Coronary artery (tissue), 2 donors: ENCODE measurements around the gene KIF22.
"Not testable (repeated sequence)": the region's sequence is repeated elsewhere in the genome, so short reads cannot be mapped to it uniquely, and the experiment has no call there.

Experiments
- DNase-seq: peaks from one replicate; pipeline ENCODE4 v3.0.0-alpha.2; 2017; ENCODE audit warnings: low spot score
- H3K27ac ChIP-seq, 2 donors: fragments of 200-600 bp; sonication (generic); one replicate each; pipeline ENCODE4 v1.5.1; 2016 to 2019
- H3K4me3 ChIP-seq: fragments of 200-600 bp; sonication (generic); 2 replicates; pipeline ENCODE4 v1.5.1; 2016; ENCODE audit warnings: mild to moderate bottlenecking, moderate library complexity
- TF ChIP-seq, protein P1 (sequence below): fragments of 200-600 bp; sonication (generic); IDR thresholded peaks from one replicate; pipeline ENCODE4 v1.5.1; 2019; ENCODE audit warnings: antibody characterized with exemption

Gene KIF22

DNA sequence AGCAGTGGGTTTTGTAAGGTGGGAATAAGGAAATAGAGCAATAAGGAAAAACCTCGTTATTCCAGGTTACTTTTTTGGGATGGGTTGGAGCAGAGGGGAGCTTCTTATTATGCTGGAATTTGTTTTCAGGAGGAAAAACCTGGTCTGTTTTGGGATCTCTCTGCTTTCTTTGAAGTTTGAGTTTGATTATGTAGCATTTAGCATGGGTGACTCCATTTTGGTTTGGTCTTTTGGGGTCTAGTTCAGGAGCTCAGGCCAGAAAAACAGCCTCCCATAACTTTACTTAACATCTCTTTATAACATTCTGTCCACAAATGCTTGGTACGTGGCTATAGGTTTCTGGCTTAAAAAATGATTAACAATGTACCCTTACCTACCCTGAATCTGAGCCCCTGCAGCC, 21.0 kb upstream of the KIF22 start:
- no peak for DNase-seq
- Histone ChIP-seq H3K4me3 (no peak overlapping the region), H3K27ac (no peak overlapping the region)
- TF ChIP-seq, protein P1, sequence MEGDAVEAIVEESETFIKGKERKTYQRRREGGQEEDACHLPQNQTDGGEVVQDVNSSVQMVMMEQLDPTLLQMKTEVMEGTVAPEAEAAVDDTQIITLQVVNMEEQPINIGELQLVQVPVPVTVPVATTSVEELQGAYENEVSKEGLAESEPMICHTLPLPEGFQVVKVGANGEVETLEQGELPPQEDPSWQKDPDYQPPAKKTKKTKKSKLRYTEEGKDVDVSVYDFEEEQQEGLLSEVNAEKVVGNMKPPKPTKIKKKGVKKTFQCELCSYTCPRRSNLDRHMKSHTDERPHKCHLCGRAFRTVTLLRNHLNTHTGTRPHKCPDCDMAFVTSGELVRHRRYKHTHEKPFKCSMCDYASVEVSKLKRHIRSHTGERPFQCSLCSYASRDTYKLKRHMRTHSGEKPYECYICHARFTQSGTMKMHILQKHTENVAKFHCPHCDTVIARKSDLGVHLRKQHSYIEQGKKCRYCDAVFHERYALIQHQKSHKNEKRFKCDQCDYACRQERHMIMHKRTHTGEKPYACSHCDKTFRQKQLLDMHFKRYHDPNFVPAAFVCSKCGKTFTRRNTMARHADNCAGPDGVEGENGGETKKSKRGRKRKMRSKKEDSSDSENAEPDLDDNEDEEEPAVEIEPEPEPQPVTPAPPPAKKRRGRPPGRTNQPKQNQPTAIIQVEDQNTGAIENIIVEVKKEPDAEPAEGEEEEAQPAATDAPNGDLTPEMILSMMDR, result no peak

DNA sequence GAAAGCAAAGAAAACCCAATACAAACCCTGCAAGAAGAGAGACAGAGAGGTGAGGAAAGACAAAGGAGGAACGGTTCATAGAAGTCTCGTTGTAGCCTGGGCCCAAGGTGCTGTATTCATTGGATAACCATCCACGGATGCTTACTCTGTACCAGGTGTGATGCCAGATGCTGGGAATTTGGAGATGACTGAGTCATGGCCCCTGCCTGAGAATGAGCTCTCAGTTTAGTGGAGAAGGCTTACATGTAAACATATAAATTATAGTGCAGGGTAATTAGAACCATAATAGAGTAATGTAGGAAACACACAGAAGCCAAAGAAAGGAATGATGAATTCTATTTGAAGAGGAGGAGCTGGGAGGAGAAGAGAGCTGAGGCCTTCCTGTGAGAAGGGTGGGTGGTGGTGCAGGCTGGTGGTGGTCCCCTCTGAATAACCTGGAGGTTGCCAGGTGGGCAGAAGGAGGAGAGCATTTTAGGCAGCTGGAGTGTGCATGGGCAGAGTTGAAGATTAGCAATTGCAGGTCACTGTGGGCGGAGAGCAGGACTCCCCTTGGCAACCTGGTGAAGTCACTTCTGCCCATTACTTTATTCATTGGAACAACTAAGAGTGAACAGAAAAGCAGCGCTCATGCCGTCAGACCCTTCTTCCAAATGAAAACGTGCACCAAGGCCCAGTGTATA, 20.2 kb upstream of the KIF22 start:
- Histone ChIP-seq H3K4me3 (no peak overlapping the region), H3K27ac (no peak overlapping the region)
- DNase-seq, result no peak
- TF ChIP-seq, protein P1, result no peak

DNA sequence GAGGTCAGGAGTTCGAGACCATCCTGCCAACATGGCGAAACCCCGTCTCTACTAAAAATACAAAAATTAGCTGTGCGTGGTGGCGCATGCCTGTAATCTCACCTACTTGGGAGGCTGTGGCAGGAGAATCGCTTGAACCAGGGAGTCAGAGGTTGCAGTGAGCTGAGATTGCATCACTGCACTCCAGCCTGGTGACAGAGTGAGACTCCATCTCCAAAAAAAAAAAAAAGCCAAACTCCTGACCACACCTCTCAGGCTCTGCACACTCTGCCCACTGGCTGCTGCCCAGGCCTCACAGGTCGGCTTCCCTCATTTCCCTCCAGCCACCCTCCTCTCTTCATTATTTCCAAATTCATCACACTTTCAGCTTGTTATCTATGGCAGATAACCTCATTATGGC, 18.2 kb upstream of the KIF22 start:
- H3K27ac ChIP-seq, H3K4me3 ChIP-seq, DNase-seq: not testable (repeated sequence)

DNA sequence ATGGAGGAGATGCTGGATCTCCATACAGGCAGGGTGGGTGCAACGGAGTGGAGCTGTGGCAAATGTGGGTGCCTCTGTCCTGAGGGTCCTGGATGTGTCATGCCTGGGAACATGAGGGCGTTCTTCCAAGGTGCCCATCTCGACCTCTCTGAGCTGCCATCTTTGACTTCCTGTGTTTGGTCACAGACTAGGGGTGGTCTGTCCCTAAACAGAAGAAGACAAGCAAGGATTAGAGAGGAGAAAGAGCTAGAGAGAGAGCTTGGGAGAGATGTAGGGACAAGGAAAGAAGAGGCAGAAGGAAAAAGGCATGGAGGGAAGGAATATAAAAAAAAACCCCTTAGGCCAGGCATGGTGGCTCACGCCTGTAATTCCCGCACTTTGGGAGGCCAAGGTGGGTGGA, 15.8 kb upstream of the KIF22 start:
- H3K27ac ChIP-seq, result no peak overlapping the region
- no peak for DNase-seq
- TF ChIP-seq, protein P1, result no peak

DNA sequence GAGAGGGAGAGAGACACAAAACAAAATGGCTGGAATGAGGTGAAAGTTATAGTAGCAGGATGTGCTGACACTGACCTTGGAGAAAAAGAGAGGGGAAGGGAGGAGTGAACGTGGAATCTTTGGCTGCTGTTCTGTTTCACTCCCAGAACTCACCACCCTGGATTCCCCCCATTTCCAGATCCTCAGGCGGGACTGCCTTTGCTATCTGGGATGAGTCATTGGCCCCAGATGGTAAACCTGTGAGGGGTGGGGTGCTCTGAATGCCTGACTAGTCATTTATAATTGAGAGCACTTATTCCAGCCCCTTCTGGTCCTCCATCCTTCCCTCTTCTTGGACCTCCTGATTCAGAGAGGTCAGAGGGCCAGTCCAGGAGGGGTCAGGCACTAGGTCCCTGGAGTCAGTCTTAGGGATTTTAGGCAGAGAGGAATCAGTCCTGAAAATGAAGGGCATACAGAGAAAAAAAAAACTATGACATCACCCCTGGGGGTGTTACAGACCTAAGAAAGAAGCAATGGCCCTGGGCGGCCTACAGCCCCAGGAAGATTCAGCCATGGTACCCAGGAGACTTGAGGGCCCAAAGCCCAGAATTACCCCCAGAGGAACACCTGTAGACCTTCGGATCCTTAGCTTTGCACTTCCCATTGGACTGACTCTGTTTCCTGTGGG, 14.7 kb upstream of the KIF22 start:
- no peak for DNase-seq
- no peak overlapping the region for H3K27ac ChIP-seq
- no peak overlapping the region for H3K4me3 ChIP-seq
- TF ChIP-seq, protein P1, result no peak

More for the DNA sequence above, 15.8 kb upstream of the KIF22 start:
- H3K4me3 ChIP-seq, result no peak overlapping the region

DNA sequence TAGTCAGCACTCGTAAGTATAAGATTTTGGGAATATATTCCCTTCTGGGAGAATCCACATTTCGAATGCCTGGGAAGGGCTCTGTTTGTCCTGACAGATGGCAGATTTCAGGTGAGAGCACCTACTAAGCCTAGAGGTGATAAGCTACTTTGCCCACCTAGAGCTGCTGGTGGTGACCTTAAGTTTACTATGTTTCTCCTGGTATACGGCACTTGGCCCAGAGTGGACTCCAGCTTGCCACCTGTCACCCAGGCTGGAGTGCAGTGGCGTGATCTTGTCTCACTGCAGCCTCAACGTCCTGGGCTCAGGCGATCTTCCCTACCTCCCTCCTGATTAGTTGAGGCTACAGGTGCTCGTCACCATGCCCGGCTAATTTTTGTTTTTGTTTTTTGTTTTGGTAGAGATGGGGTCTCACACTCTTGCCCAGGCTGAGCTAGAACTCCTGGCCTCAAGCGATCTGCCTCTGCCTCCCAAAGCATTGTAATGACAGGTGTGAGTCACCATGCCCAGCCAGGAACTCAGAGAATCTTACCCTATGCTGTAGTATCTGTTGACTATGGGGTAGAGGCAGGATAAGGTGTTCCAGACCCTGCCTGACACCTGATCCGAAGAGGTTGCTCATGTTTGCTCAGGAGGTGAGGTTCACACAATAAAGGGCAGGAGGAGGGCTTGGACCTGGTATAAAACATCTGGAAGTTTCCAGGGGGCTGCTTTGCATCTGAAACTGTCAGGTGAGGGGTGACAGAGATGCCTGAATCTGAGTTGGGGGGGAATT, 12.8 kb upstream of the KIF22 start, which contains the start of gene ZG16:
Gene ZG16, plus strand, starts transcription at position 681 of the 775 bp plus-strand sequence. CDS start 1,011 bp downstream, outside the sequence.
- TF ChIP-seq, protein P1, result no peak
- Histone ChIP-seq H3K4me3 (no peak within 1 kb of the TSS), H3K27ac (no peak within 1 kb of the TSS)
- no peak for DNase-seq

DNA sequence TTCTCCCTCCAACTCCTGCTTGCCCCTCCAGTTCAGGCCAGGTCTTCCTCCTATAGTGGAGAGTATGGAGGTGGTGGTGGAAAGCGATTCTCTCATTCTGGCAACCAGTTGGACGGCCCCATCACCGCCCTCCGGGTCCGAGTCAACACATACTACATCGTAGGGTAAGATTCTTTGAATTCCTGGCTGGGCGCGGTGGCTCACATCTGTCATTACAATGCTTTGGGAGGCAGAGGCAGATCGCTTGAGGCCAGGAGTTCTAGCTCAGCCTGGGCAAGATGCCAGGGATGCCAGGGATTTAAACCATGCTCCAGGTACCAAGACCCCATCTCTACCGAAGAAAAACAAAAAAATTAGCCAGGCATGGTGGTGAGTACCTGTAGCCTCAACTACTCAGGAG, 11.1 kb upstream of the KIF22 start:
- H3K27ac ChIP-seq, result no peak overlapping the region
- TF ChIP-seq, protein P1, result no peak
- no peak for DNase-seq
- no peak overlapping the region for H3K4me3 ChIP-seq

DNA sequence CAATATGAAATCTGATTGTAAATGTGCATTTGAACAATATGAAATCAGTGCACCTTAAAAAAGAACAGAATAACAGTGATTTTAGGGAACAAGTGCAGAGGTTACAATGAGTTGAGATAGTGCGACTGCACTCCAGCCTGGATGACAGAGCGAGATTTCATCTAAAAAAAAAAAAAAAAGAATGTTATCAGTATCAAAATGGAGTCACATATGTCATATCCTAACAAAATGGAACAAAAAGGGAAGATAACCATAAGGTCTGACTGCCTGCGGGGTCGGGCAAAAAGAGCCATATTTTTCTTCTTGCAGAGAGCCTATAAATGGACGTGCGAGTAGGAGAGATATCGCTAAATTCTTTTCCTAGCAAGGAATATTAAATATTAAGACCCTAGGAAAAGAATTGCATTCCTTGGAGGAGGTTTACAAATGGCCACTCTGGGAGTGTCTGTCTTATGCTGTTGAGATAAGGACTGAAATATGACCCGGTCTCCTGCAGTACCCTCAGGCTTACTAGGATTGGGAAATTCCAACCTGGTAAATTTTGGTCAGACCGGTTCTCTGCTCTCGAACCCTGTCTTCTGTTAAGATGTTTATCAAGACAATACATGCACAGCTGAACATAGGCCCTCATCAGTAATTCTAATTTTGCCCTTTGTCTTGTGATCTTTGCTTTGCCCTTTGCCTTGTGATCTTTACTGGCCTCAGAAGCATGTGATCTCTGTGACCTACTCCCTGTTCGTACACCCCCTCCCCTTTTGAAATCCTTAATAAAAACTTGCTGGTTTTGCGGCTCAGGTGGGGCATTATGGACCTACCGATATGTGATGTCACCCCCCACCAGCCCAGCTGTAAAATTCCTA, 7.2 kb upstream of the KIF22 start:
- DNase-seq, H3K27ac ChIP-seq, H3K4me3 ChIP-seq: not testable (repeated sequence)
